OCI-LY3 (cell line): ENCODE results near the gene SLC44A3.

Source experiments
- CTCF ChIP-seq: fragments of 200-600, 300-600 bp; sonication (generic); IDR thresholded peaks from 2 replicates; pipeline ENCODE4 v1.5.1; 2014; ENCODE audit warnings: antibody characterized with exemption, low read length, low read depth
- EZH2phosphoT487 ChIP-seq: fragments of 200-600 bp; shearing (Covaris generic); IDR thresholded peaks from 2 replicates; pipeline ENCODE4 v1.6.1; 2018; ENCODE audit warnings: antibody characterized with exemption, mixed run types, low read depth

- TF ChIP-seq CTCF (no peak), EZH2phosphoT487 (no peak)
Observed at GRCh38 chr1:94819238-94819944, 766 bp upstream of the SLC44A3 start.
